DOHH2 (cell line): ENCODE results near the gene FOXB1.

Experiments
- H3F3A ChIP-seq: fragments of 200-600 bp; sonication (generic), shearing (Covaris generic); 2 replicates; pipeline ENCODE4 v1.6.0; 2016; ENCODE audit warnings: antibody characterized with exemption, mild to moderate bottlenecking; ENCODE audit not compliant: control insufficient read depth, insufficient read depth
- H3K27ac ChIP-seq: fragments of 200-600 bp; sonication (generic); 2 replicates; pipeline ENCODE4 v1.5.1; 2014; ENCODE audit warnings: low read depth, mild to moderate bottlenecking, low read length, moderate library complexity
- H3K27me3 ChIP-seq: fragments of 200-600 bp; sonication (generic); 2 replicates; pipeline ENCODE4 v1.6.1; 2014; ENCODE audit warnings: mild to moderate bottlenecking, low read length, mixed read lengths; ENCODE audit not compliant: control insufficient read depth
- H3K36me3 ChIP-seq: fragments of 200-600 bp; sonication (generic); 2 replicates; pipeline ENCODE4 v1.6.1; 2014; ENCODE audit warnings: mild to moderate bottlenecking, low read length, moderate library complexity, mixed read lengths; ENCODE audit not compliant: control insufficient read depth
- H3K4me1 ChIP-seq: fragments of 200-600 bp; sonication (generic); 2 replicates; pipeline ENCODE4 v1.6.1; 2014; ENCODE audit warnings: mild to moderate bottlenecking, low read length, mixed read lengths; ENCODE audit not compliant: control insufficient read depth
- H3K4me2 ChIP-seq: fragments of 200-600 bp; sonication (generic); 2 replicates; pipeline ENCODE4 v1.6.0; 2014; ENCODE audit warnings: mild to moderate bottlenecking, low read length, moderate library complexity
- H3K4me3 ChIP-seq: fragments of 200-600 bp; sonication (generic); 2 replicates; pipeline ENCODE4 v1.5.1; 2014; ENCODE audit warnings: mild to moderate bottlenecking, low read length, mixed read lengths
- H3K79me2 ChIP-seq: fragments of 200-600 bp; sonication (generic); 2 replicates; pipeline ENCODE4 v1.6.1; 2014; ENCODE audit warnings: mild to moderate bottlenecking, low read length, mixed read lengths; ENCODE audit not compliant: control insufficient read depth
- H3K9me2 ChIP-seq: fragments of 200-600 bp; sonication (generic); replicated peaks from 2 replicates; pipeline ENCODE4 v1.6.1; 2014; ENCODE audit warnings: mild to moderate bottlenecking, low read length, mixed read lengths; ENCODE audit not compliant: control insufficient read depth
- H3K9me3 ChIP-seq: fragments of 200-600 bp; sonication (generic); 2 replicates; pipeline ENCODE4 v1.6.1; 2014; ENCODE audit warnings: antibody characterized with exemption, low read length, mixed read lengths; ENCODE audit not compliant: control insufficient read depth, insufficient read depth
- H4K20me1 ChIP-seq: fragments of 200-600 bp; sonication (generic); 2 replicates; pipeline ENCODE4 v1.6.0; 2014; ENCODE audit warnings: low read depth, mild to moderate bottlenecking, antibody characterized with exemption, low read length, moderate library complexity; ENCODE audit not compliant: control insufficient read depth, insufficient read depth
- CTCF ChIP-seq: fragments of 200-600 bp; sonication (generic); IDR thresholded peaks from one replicate; pipeline ENCODE4 v1.5.1; 2014; ENCODE audit warnings: antibody characterized with exemption, mild to moderate bottlenecking, low read depth, low read length; ENCODE audit not compliant: poor library complexity, severe bottlenecking
- EZH2phosphoT487 ChIP-seq: fragments of 200-600 bp; sonication (generic); IDR thresholded peaks from 2 replicates; pipeline ENCODE4 v1.6.1; 2017; ENCODE audit warnings: borderline replicate concordance, mild to moderate bottlenecking, antibody characterized with exemption, low read length, moderate library complexity, mixed read lengths

FOXB1 gene

GRCh38 chr15:59991834-59992233 lies 12.3 kb upstream of the FOXB1 start:
- Histone ChIP-seq H3K79me2 (no peaks in the 10 kb centered on the region), H4K20me1 (no peaks in the 10 kb centered on the region), H3K27ac (no peak overlapping the region), H3K9me3 (no peaks in the 10 kb centered on the region), H3K9me2 (no peaks in the 10 kb centered on the region), H3K36me3 (no peaks in the 10 kb centered on the region), H3K4me2 (no peak overlapping the region), H3K4me3 (no peak overlapping the region), H3F3A (no peaks in the 10 kb centered on the region), H3K27me3 (peaks cover 17% of the 10 kb centered on the region), H3K4me1 (no peaks in the 10 kb centered on the region)
- TF ChIP-seq CTCF (no peak), EZH2phosphoT487 (no peak)

- H3K9me3 ChIP-seq, result no peaks in the 10 kb centered on the region
- H3K9me2 ChIP-seq, result no peaks in the 10 kb centered on the region
- peaks cover 29% of the 10 kb centered on the region for H3K27me3 ChIP-seq
- H3K4me2 ChIP-seq, result no peak overlapping the region
- no peaks in the 10 kb centered on the region for H4K20me1 ChIP-seq
- no peaks in the 10 kb centered on the region for H3K79me2 ChIP-seq
- no peak for TF ChIP-seq CTCF
- no peaks in the 10 kb centered on the region for H3K36me3 ChIP-seq
- no peak overlapping the region for H3K27ac ChIP-seq
- no peaks in the 10 kb centered on the region for H3F3A ChIP-seq
- H3K4me1 ChIP-seq, result no peaks in the 10 kb centered on the region
- H3K4me3 ChIP-seq, result no peak overlapping the region
Measured at GRCh38 chr15:59993041-59993750, 10.9 kb upstream of the FOXB1 start.

GRCh38 chr15:59993950-59994401 lies 10.1 kb upstream of the FOXB1 start:
- no peaks in the 10 kb centered on the region for H3K36me3 ChIP-seq
- H4K20me1 ChIP-seq, result no peaks in the 10 kb centered on the region
- H3K9me2 ChIP-seq, result no peaks in the 10 kb centered on the region
- no peaks in the 10 kb centered on the region for H3F3A ChIP-seq
- H3K27me3 ChIP-seq, result peaks cover 35% of the 10 kb centered on the region
- TF ChIP-seq CTCF, result peak; percentile 37
- TF ChIP-seq EZH2phosphoT487, result no peak
- no peak overlapping the region for H3K27ac ChIP-seq
- no peak overlapping the region for H3K4me3 ChIP-seq
- no peaks in the 10 kb centered on the region for H3K79me2 ChIP-seq
- no peaks in the 10 kb centered on the region for H3K9me3 ChIP-seq
- H3K4me2 ChIP-seq, result no peak overlapping the region
- H3K4me1 ChIP-seq, result no peaks in the 10 kb centered on the region
